Brain microvascular endothelial cell (primary cell): ENCODE results near the gene TIMP2.

ENCODE experiments used
- DNase-seq: peaks from one replicate; pipeline ENCODE4 v3.0.0-alpha.2; 2020
- H3K27ac ChIP-seq: fragments of 250-450 bp; sonication (Bioruptor Pico); 2 replicates; pipeline ENCODE4 v1.5.1; 2020; ENCODE audit warnings: mild to moderate bottlenecking, moderate library complexity
- H3K27me3 ChIP-seq: fragments of 250-450 bp; sonication (Bioruptor Pico); replicated peaks from 2 replicates; pipeline ENCODE4 v1.5.1; 2020; ENCODE audit warnings: mild to moderate bottlenecking
- H3K36me3 ChIP-seq: fragments of 250-450 bp; sonication (Bioruptor Pico); replicated peaks from 2 replicates; pipeline ENCODE4 v1.5.1; 2020; ENCODE audit warnings: mild to moderate bottlenecking
- H3K4me3 ChIP-seq: 2 replicates; pipeline ENCODE4 v1.5.1; 2011; ENCODE audit warnings: low read depth, mild to moderate bottlenecking, control low read depth, low read length, moderate library complexity
- in situ Hi-C: cut with HindIII; loops from 2 replicates; pipeline ENCODE4 v1.10.0; 2017; ENCODE audit warnings: low sequenced_read_pairs, low pct_ligation_motif_present
- TF ChIP-seq, protein P1 (sequence below): IDR thresholded peaks from 2 replicates; pipeline ENCODE4 v1.5.1; 2011; ENCODE audit warnings: low read depth, mild to moderate bottlenecking, moderate library complexity, low read length, control low read depth, inconsistent platforms; ENCODE audit errors: missing control alignments

TIMP2 gene

DNA sequence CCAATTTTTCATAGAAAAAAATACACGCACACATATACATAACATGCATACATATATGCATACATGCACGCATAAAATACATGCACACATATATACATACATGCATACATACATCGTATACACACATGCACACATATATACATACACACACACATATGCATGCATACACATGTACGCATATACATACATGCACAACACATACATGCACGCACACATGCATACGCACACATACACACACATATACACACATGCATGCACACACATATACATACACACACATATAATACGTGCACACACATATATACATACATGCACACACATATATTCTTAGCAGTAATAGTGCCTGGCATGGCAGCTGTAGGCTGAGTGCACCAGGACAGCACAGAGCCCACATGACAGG, 109.5 kb downstream of the TIMP2 start:
- no peak for DNase-seq
- no peaks in the 10 kb centered on the region for H3K27me3 ChIP-seq
- H3K4me3 ChIP-seq, result no peak overlapping the region
- peaks cover 79% of the 10 kb centered on the region for H3K36me3 ChIP-seq
- no peak overlapping the region for H3K27ac ChIP-seq
- TF ChIP-seq, protein P1, sequence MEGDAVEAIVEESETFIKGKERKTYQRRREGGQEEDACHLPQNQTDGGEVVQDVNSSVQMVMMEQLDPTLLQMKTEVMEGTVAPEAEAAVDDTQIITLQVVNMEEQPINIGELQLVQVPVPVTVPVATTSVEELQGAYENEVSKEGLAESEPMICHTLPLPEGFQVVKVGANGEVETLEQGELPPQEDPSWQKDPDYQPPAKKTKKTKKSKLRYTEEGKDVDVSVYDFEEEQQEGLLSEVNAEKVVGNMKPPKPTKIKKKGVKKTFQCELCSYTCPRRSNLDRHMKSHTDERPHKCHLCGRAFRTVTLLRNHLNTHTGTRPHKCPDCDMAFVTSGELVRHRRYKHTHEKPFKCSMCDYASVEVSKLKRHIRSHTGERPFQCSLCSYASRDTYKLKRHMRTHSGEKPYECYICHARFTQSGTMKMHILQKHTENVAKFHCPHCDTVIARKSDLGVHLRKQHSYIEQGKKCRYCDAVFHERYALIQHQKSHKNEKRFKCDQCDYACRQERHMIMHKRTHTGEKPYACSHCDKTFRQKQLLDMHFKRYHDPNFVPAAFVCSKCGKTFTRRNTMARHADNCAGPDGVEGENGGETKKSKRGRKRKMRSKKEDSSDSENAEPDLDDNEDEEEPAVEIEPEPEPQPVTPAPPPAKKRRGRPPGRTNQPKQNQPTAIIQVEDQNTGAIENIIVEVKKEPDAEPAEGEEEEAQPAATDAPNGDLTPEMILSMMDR, result no peak
- in situ Hi-C loops, result no loop called here

DNA sequence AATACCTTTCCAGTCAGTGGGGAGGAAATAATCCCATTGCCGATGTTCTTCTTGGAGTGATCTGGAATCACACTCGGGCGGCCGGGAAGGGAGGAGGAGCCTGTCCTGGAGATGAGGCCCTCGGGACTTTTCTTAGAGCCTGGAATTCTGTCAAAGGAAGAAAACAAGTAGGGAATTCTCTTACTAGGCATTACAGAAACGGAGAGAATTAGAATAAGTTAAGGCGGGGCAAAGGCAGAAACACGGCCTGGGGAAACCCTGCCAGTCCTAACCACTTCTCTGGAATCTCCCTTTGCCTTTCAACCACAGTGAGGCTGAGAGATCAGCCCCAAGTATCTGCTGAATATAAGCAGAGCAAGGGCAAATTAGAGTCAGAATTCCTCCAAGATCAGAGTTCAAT, 112.3 kb downstream of the TIMP2 start:
- Histone ChIP-seq H3K4me3 (no peak overlapping the region), H3K27ac (no peak overlapping the region), H3K36me3 (peaks cover 63% of the 10 kb centered on the region), H3K27me3 (no peaks in the 10 kb centered on the region)
- in situ Hi-C loops, result no loop called here
- TF ChIP-seq, protein P1, result no peak
- DNase-seq, result no peak

DNA sequence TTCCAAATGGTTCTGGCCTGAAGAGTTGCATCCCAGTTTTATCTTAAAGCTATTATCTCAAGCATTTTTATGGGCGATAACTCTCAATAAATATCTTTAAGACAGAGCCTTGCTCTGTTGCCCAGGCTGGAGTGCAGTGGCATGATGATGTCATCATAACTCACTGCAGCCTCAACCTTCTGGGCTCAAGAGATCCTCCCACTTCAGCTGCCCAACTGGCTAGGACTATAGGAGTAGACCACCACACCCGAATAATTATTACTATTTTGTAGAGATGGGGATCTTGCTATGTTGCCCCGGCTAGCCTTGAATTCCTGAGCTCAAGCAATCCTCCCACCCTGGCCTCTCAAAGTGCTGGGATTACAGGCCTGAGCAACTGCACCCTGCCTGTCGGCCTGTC, 117.0 kb downstream of the TIMP2 start:
- peaks cover 68% of the 10 kb centered on the region for H3K36me3 ChIP-seq
- no peak overlapping the region for H3K4me3 ChIP-seq
- no peak for DNase-seq
- H3K27ac ChIP-seq, result no peak overlapping the region
- TF ChIP-seq, protein P1, result no peak
- in situ Hi-C loops, result no loop called here
- no peaks in the 10 kb centered on the region for H3K27me3 ChIP-seq

DNA sequence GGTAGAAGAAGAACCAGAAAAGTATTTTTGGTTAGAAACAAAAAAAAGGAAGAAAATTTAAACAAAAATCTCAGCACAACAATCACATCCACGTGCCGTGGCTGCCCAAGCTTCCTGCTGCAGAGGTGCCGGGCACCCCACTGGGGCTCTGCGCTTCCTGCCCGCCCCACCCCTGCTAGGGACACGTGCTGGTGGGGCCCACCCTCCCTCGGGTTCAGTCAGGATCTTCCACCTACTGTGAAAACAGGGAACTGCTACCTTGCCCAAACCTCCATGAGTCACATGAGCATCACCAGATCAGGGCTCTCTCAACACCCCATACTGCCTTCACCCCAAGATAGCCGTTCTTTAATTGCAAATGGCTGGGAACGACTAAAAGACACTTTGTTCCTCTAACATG, 118.7 kb downstream of the TIMP2 start:
- Histone ChIP-seq H3K36me3 (peaks cover 60% of the 10 kb centered on the region), H3K27me3 (no peaks in the 10 kb centered on the region), H3K4me3 (no peak overlapping the region), H3K27ac (no peak overlapping the region)
- TF ChIP-seq, protein P1, result peak; percentile 13
- no peak for DNase-seq
- in situ Hi-C loops, result no loop called here

DNA sequence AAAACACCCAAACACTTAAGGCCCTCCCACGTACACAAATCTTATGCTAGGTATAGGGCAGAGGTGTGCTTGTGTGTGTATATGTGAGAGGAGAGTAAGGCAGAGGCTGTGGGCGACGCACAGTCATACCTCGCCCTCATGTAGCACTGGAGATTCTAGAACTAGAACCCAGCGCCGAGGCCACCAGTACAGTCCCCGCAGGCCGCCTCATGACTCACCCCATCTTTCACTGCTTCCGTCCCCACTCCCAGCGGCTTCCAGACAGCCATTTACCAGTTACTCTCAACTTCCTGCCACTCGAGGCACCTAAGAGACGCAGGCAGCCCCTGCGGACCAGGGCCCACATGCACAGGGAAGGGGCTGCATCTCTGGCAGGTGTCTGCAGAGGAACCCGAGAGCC, 119.9 kb downstream of the TIMP2 start:
- Histone ChIP-seq H3K27me3 (no peaks in the 10 kb centered on the region), H3K4me3 (no peak overlapping the region), H3K27ac (no peak overlapping the region), H3K36me3 (peaks cover 51% of the 10 kb centered on the region)
- no peak for DNase-seq
- TF ChIP-seq, protein P1, result no peak
- in situ Hi-C loops, result no loop called here

DNA sequence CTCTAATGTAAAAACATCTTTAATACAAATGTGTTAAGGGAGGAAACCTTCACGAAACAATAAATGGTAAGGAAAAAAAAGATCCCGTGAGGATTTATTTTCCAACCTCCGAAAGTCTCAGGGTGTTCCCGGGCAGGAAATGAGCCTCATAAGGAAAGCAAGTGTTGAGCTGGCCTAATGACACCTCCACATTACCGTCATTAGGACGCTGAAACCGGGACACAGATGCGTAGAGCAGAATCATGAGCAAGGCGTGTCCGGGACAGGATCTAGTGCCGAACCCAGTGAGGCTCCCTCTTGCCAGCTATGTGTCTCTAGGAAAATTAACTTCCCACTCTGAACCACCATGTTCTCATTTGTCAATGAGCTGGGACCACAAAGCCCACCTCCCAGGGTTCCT, 120.4 kb downstream of the TIMP2 start:
- in situ Hi-C loops, result no loop called here
- no peaks in the 10 kb centered on the region for H3K27me3 ChIP-seq
- no peak overlapping the region for H3K27ac ChIP-seq
- TF ChIP-seq, protein P1, result no peak
- H3K4me3 ChIP-seq, result no peak overlapping the region
- DNase-seq, result no peak
- peaks cover 49% of the 10 kb centered on the region for H3K36me3 ChIP-seq
